Measurements from ENCODE around the gene ETV7.

DNA sequence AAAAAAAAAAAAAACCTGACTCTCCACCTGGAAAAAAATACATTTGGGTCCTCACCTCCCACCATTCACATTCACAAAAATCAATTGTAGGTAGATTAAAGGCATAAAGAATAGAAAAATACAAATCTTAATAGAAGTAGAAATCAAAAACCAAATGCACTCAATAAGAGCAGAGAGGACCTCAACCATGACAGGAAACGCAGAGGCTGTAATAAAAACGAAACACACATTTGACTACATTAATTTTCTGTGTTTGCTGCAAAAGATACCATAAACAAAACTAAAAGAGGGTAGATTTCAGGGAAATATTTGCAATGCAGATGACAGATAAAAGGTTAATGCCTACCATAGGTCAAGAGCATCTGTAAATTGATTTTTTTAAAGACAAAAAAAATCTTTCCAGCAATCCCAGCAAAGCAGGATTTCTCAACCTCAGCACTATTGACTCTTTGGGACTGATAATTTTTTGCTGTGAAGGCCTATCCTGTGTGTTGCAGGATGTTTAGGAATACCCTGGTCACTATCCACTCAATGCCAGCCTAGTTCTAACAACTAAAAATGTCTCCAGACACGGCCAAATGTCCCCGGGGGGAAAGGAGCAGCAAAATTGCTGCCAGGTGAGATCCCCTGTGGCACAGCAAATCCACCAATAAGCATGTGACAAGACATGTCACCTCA is 9.1 kb downstream of the ETV7 start:
- TF ChIP-seq, protein P1, sequence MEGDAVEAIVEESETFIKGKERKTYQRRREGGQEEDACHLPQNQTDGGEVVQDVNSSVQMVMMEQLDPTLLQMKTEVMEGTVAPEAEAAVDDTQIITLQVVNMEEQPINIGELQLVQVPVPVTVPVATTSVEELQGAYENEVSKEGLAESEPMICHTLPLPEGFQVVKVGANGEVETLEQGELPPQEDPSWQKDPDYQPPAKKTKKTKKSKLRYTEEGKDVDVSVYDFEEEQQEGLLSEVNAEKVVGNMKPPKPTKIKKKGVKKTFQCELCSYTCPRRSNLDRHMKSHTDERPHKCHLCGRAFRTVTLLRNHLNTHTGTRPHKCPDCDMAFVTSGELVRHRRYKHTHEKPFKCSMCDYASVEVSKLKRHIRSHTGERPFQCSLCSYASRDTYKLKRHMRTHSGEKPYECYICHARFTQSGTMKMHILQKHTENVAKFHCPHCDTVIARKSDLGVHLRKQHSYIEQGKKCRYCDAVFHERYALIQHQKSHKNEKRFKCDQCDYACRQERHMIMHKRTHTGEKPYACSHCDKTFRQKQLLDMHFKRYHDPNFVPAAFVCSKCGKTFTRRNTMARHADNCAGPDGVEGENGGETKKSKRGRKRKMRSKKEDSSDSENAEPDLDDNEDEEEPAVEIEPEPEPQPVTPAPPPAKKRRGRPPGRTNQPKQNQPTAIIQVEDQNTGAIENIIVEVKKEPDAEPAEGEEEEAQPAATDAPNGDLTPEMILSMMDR (IDR thresholded peaks at IDR 0.05), result no peak
- TF ChIP-seq POLR2AphosphoS5 (IDR thresholded peaks at IDR 0.05) (no peak), POLR2A (IDR thresholded peaks at IDR 0.05) (no peak)

Measured in sigmoid colon (tissue), 4 donors.